Gastrocnemius medialis (tissue), 4 donors: ENCODE results near the gene KLHL29. TPM values are rescaled to one million over a fixed set of nuclear protein-coding genes. Genes with fewer than 3 reads are reported as not detected.

Experiments
- ATAC-seq, 2 donors: fragments of 150-250 bp; one replicate each; pipeline ENCODE4 v1.9.1; 2016
- DNase-seq, 2 donors: peaks; one replicate each; pipeline ENCODE4 v3.0.0-alpha.2; 2019
- H3K27ac ChIP-seq, 4 donors: fragments of 200-600 bp; sonication (generic); 1 replicate in 1 of 4; 2 replicates in 3 of 4; pipeline ENCODE4 v1.5.1; 2016 to 2018; ENCODE audit warnings: mild to moderate bottlenecking in 2 of 4, moderate library complexity in 1 of 4
- H3K27me3 ChIP-seq, 3 donors: fragments of 200-600 bp; sonication (generic) in 2 of 3; 1 replicate in 1 of 3; 2 replicates in 2 of 3; pipeline versions ENCODE4 v1.5.1 to v1.6.0; 2016 to 2019; ENCODE audit warnings: mild to moderate bottlenecking in 1 of 3, moderate library complexity in 1 of 3
- H3K36me3 ChIP-seq, 2 donors: fragments of 200-600 bp; sonication (generic) in 1 of 2; one replicate each; pipeline ENCODE4 v1.5.1; 2017 to 2018
- H3K4me1 ChIP-seq, 2 donors: fragments of 200-600 bp; sonication (generic) in 1 of 2; one replicate each; pipeline ENCODE4 v1.5.1; 2016 to 2017; ENCODE audit warnings: mild to moderate bottlenecking in 2 of 2
- H3K4me3 ChIP-seq, 4 donors: fragments of 200-600 bp; sonication (generic) in 3 of 4; 1 replicate in 1 of 4; 2 replicates in 3 of 4; pipeline ENCODE4 v1.5.1; 2016 to 2019; ENCODE audit warnings: mild to moderate bottlenecking in 2 of 4
- H3K9me3 ChIP-seq, 3 donors: fragments of 200-600 bp; sonication (generic) in 2 of 3; 1 replicate in 1 of 3; 2 replicates in 2 of 3; pipeline ENCODE4 v1.5.1; 2016 to 2019
- CTCF ChIP-seq, 5 experiments: fragments of 450-650 bp in 3 of 5; fragments of 200-600 bp in 2 of 5; sonication (generic) in 2 of 5; IDR thresholded peaks in 4 of 5; conservative IDR thresholded peaks in 1 of 5; 1 replicate in 4 of 5; 2 replicates in 1 of 5; pipeline ENCODE4 v1.5.1; 2016 to 2019; ENCODE audit warnings: antibody characterized with exemption in 5 of 5, mild to moderate bottlenecking in 3 of 5, moderate library complexity in 3 of 5
- POLR2A ChIP-seq, 2 donors: fragments of 450-650 bp; IDR thresholded peaks; one replicate each; pipeline ENCODE4 v1.6.1; 2017; ENCODE audit warnings: antibody characterized with exemption in 2 of 2, mild to moderate bottlenecking in 2 of 2, moderate library complexity in 2 of 2
- in situ Hi-C, 4 donors: fragments of 200-750 bp; cut with MboI; loops; one replicate each; pipeline versions ENCODE4 v1.15.0 to v1.8.0; 2017; ENCODE audit warnings: low sequenced_read_pairs in 4 of 4
- intact Hi-C: fragments of 100-400 bp; cut with DNase I; formaldehyde crosslinking; loops from one replicate; pipeline ENCODE4 v1.15.1; 2023; ENCODE audit warnings: low total_unique reads
- total RNA-seq, 4 donors: library from RNA; depleted of rRNA; stranded (reverse); fragments of >200 nt; gene quantifications; one replicate each; pipeline versions ENCODE4 v1.1.0 to v1.2.3, GENCODE V29; 2016

KLHL29 gene
- total RNA-seq, 4 donors from 2014 or later, result 4.3 to 24.9 (median 8.7) TPM

GRCh38 chr2:23545396-23545795, 160.4 kb downstream of the KLHL29 start:
- Histone ChIP-seq H3K36me3 (no peaks in the 10 kb centered on the region), H3K4me3 (no peak overlapping the region), H3K27ac (no peak overlapping the region), H3K27me3 (no peaks in the 10 kb centered on the region), H3K4me1 (peaks cover 25 to 32% of the 10 kb centered on the region in 2 donors), H3K9me3 (no peaks in the 10 kb centered on the region)
- no peak for ATAC-seq
- TF ChIP-seq POLR2A (IDR thresholded peaks at IDR 0.05), result no peak
- TF ChIP-seq CTCF (IDR thresholded peaks at IDR 0.05 in 4 of 5, conservative IDR thresholded peaks at IDR 0.05 in 1 of 5), result no peak
- no peak for DNase-seq
- in situ Hi-C loops, result no loop called here
- intact Hi-C loops, result no loop called here

- no peaks in the 10 kb centered on the region for H3K27me3 ChIP-seq
- H3K36me3 ChIP-seq, result no peaks in the 10 kb centered on the region
- no peak for TF ChIP-seq CTCF (IDR thresholded peaks at IDR 0.05 in 4 of 5, conservative IDR thresholded peaks at IDR 0.05 in 1 of 5)
- TF ChIP-seq POLR2A (IDR thresholded peaks at IDR 0.05), result no peak
- H3K27ac ChIP-seq, result no peak overlapping the region
- peaks cover 21 to 28% of the 10 kb centered on the region in 2 donors for H3K4me1 ChIP-seq
- H3K4me3 ChIP-seq, result no peak overlapping the region
- ATAC-seq, result no peak
- in situ Hi-C loops (no loop called here), intact Hi-C loops (no loop called here)
- no peak for DNase-seq
- H3K9me3 ChIP-seq, result no peaks in the 10 kb centered on the region
Measured at GRCh38 chr2:23545811-23546210, 160.8 kb downstream of the KLHL29 start.

GRCh38 chr2:23546913-23547312, 161.9 kb downstream of the KLHL29 start:
- no peak overlapping the region for H3K27ac ChIP-seq
- no peaks in the 10 kb centered on the region for H3K9me3 ChIP-seq
- no peak for ATAC-seq
- intact Hi-C loops, result no loop called here
- no peaks in the 10 kb centered on the region for H3K36me3 ChIP-seq
- no peaks in the 10 kb centered on the region for H3K27me3 ChIP-seq
- in situ Hi-C loops, result no loop called here
- no peak for DNase-seq
- TF ChIP-seq POLR2A (IDR thresholded peaks at IDR 0.05) (no peak), CTCF (IDR thresholded peaks at IDR 0.05 in 4 of 5, conservative IDR thresholded peaks at IDR 0.05 in 1 of 5) (no peak)
- peaks cover 11 to 17% of the 10 kb centered on the region in 2 donors for H3K4me1 ChIP-seq
- no peak overlapping the region for H3K4me3 ChIP-seq

- in situ Hi-C loops (no loop called here), intact Hi-C loops (no loop called here)
- H3K27ac ChIP-seq, result no peak overlapping the region
- H3K36me3 ChIP-seq, result no peaks in the 10 kb centered on the region
- peaks cover 3 to 9% of the 10 kb centered on the region in 2 donors for H3K4me1 ChIP-seq
- H3K4me3 ChIP-seq, result no peak overlapping the region
- TF ChIP-seq POLR2A (IDR thresholded peaks at IDR 0.05), result no peak
- no peak for TF ChIP-seq CTCF (IDR thresholded peaks at IDR 0.05 in 4 of 5, conservative IDR thresholded peaks at IDR 0.05 in 1 of 5)
- DNase-seq (no peak), ATAC-seq (no peak)
- no peaks in the 10 kb centered on the region for H3K27me3 ChIP-seq
- H3K9me3 ChIP-seq, result no peaks in the 10 kb centered on the region
Measured at GRCh38 chr2:23547725-23548124, 162.7 kb downstream of the KLHL29 start.

- no peak for ATAC-seq
- in situ Hi-C loops, result no loop called here
- no peak for DNase-seq
- no peaks in the 10 kb centered on the region for H3K27me3 ChIP-seq
- H3K4me1 ChIP-seq, result peaks cover under 1 to 8% of the 10 kb centered on the region in 2 donors
- H3K36me3 ChIP-seq, result no peaks in the 10 kb centered on the region
- H3K4me3 ChIP-seq, result no peak overlapping the region
- no peaks in the 10 kb centered on the region for H3K9me3 ChIP-seq
- no peak for TF ChIP-seq CTCF (IDR thresholded peaks at IDR 0.05 in 4 of 5, conservative IDR thresholded peaks at IDR 0.05 in 1 of 5)
- no peak for TF ChIP-seq POLR2A (IDR thresholded peaks at IDR 0.05)
- H3K27ac ChIP-seq, result no peak overlapping the region
- intact Hi-C loops, result no loop called here
Measured at GRCh38 chr2:23548143-23548769, 163.3 kb downstream of the KLHL29 start.
